Effector memory CD4-positive, alpha-beta T cell (primary cell): ENCODE results near the gene NEURL1B.
"Not testable (repeated sequence)": the region's sequence is repeated elsewhere in the genome, so short reads cannot be mapped to it uniquely, and the experiment has no call there.

Source experiments
- DNase-seq, 3 donors: peaks; one replicate each; pipeline ENCODE4 v3.0.0-alpha.2; 2020
- H3K27ac ChIP-seq: 2 replicates; pipeline ENCODE4 v1.7.0; 2013; ENCODE audit warnings: mild to moderate bottlenecking, low read length, moderate library complexity; ENCODE audit not compliant: insufficient read depth, poor library complexity, severe bottlenecking
- H3K27me3 ChIP-seq: replicated peaks from 2 replicates; pipeline ENCODE4 v1.7.0; 2013; ENCODE audit warnings: mild to moderate bottlenecking, low read length; ENCODE audit not compliant: insufficient read depth, control insufficient read depth, poor library complexity, severe bottlenecking
- H3K36me3 ChIP-seq: 2 replicates; pipeline ENCODE4 v1.7.0; 2013; ENCODE audit warnings: mild to moderate bottlenecking, low read length, moderate library complexity; ENCODE audit not compliant: control insufficient read depth, insufficient read depth
- H3K4me1 ChIP-seq: 2 replicates; pipeline ENCODE4 v1.7.0; 2013; ENCODE audit warnings: low read length, mild to moderate bottlenecking; ENCODE audit not compliant: control insufficient read depth, insufficient read depth, poor library complexity, severe bottlenecking
- H3K4me3 ChIP-seq: 2 replicates; pipeline ENCODE4 v1.7.0; 2013; ENCODE audit warnings: low read length, low read depth, mild to moderate bottlenecking; ENCODE audit not compliant: insufficient read depth, poor library complexity, severe bottlenecking
- H3K9me3 ChIP-seq: 2 replicates; pipeline ENCODE4 v1.7.0; 2013; ENCODE audit warnings: mild to moderate bottlenecking, low read length, moderate library complexity; ENCODE audit not compliant: control insufficient read depth

The NEURL1B gene

GRCh38 chr5:172674155-172674554, 33.1 kb downstream of the NEURL1B start:
- no peaks in the 10 kb centered on the region for H3K27me3 ChIP-seq
- H3K4me3 ChIP-seq = no peak overlapping the region
- no peaks in the 10 kb centered on the region for H3K9me3 ChIP-seq

GRCh38 chr5:172676914-172677475, 35.9 kb downstream of the NEURL1B start:
- H3K36me3 ChIP-seq = no peaks in the 10 kb centered on the region
- no peak for DNase-seq
- no peaks in the 10 kb centered on the region for H3K4me1 ChIP-seq
- no peaks in the 10 kb centered on the region for H3K9me3 ChIP-seq
- no peaks in the 10 kb centered on the region for H3K27me3 ChIP-seq
- no peak overlapping the region for H3K27ac ChIP-seq
- no peak overlapping the region for H3K4me3 ChIP-seq

More at GRCh38 chr5:172674155-172674554, 33.1 kb downstream of the NEURL1B start:
- H3K4me1 ChIP-seq = no peaks in the 10 kb centered on the region
- no peak overlapping the region for H3K27ac ChIP-seq
- no peak for DNase-seq
- no peaks in the 10 kb centered on the region for H3K36me3 ChIP-seq

- H3K27ac ChIP-seq, H3K9me3 ChIP-seq, H3K36me3 ChIP-seq, DNase-seq, H3K4me3 ChIP-seq, H3K27me3 ChIP-seq, H3K4me1 ChIP-seq: not testable (repeated sequence)
Measured at GRCh38 chr5:172678362-172678874, 37.4 kb downstream of the NEURL1B start.

- Histone ChIP-seq H3K4me3 (no peak overlapping the region), H3K9me3 (no peaks in the 10 kb centered on the region), H3K36me3 (no peaks in the 10 kb centered on the region), H3K27ac (no peak overlapping the region), H3K27me3 (no peaks in the 10 kb centered on the region), H3K4me1 (no peaks in the 10 kb centered on the region)
- DNase-seq = no peak
Measured at GRCh38 chr5:172678902-172679301, 37.8 kb downstream of the NEURL1B start.

GRCh38 chr5:172679628-172680212, 38.7 kb downstream of the NEURL1B start:
- DNase-seq = no peak
- H3K27me3 ChIP-seq = no peaks in the 10 kb centered on the region
- H3K36me3 ChIP-seq = no peaks in the 10 kb centered on the region
- no peak overlapping the region for H3K27ac ChIP-seq
- no peak overlapping the region for H3K4me3 ChIP-seq
- H3K9me3 ChIP-seq = no peaks in the 10 kb centered on the region
- H3K4me1 ChIP-seq = no peaks in the 10 kb centered on the region

GRCh38 chr5:172680921-172681320, 39.9 kb downstream of the NEURL1B start:
- no peaks in the 10 kb centered on the region for H3K9me3 ChIP-seq
- no peak overlapping the region for H3K4me3 ChIP-seq
- no peaks in the 10 kb centered on the region for H3K27me3 ChIP-seq
- no peak overlapping the region for H3K27ac ChIP-seq
- no peaks in the 10 kb centered on the region for H3K4me1 ChIP-seq
- DNase-seq = no peak
- H3K36me3 ChIP-seq = no peaks in the 10 kb centered on the region

- Histone ChIP-seq H3K9me3 (no peaks in the 10 kb centered on the region), H3K4me3 (no peak overlapping the region)
- no peak for DNase-seq
Measured at GRCh38 chr5:172681421-172681820, 40.4 kb downstream of the NEURL1B start.

GRCh38 chr5:172683264-172683644, 42.2 kb downstream of the NEURL1B start:
- no peak overlapping the region for H3K4me3 ChIP-seq

More at GRCh38 chr5:172681421-172681820, 40.4 kb downstream of the NEURL1B start:
- no peaks in the 10 kb centered on the region for H3K27me3 ChIP-seq
- no peaks in the 10 kb centered on the region for H3K36me3 ChIP-seq
- H3K27ac ChIP-seq = no peak overlapping the region
- H3K4me1 ChIP-seq = no peaks in the 10 kb centered on the region

GRCh38 chr5:172683645-172684471, 42.8 kb downstream of the NEURL1B start:
- H3K27me3 ChIP-seq = no peaks in the 10 kb centered on the region
- H3K4me1 ChIP-seq = no peaks in the 10 kb centered on the region
- no peaks in the 10 kb centered on the region for H3K9me3 ChIP-seq
- H3K36me3 ChIP-seq = no peaks in the 10 kb centered on the region
- H3K27ac ChIP-seq = peak overlapping the region; percentile 35
- peak overlapping the region; percentile 25 for H3K4me3 ChIP-seq
- DNase-seq = peak; percentile 33 to 66 (median 56)

More at GRCh38 chr5:172683264-172683644, 42.2 kb downstream of the NEURL1B start:
- Histone ChIP-seq H3K4me1 (no peaks in the 10 kb centered on the region), H3K9me3 (no peaks in the 10 kb centered on the region), H3K27me3 (no peaks in the 10 kb centered on the region), H3K36me3 (no peaks in the 10 kb centered on the region), H3K27ac (no peak overlapping the region)
- no peak for DNase-seq

GRCh38 chr5:172685091-172685490, 44.0 kb downstream of the NEURL1B start:
- no peaks in the 10 kb centered on the region for H3K4me1 ChIP-seq
- no peaks in the 10 kb centered on the region for H3K27me3 ChIP-seq
- H3K9me3 ChIP-seq = no peaks in the 10 kb centered on the region
- no peaks in the 10 kb centered on the region for H3K36me3 ChIP-seq
- no peak overlapping the region for H3K27ac ChIP-seq
- DNase-seq = no peak
- H3K4me3 ChIP-seq = no peak overlapping the region
